Kidney epithelial cell (primary cell): Measurements from ENCODE around the gene TTC13. TPM values are rescaled to one million over a fixed set of nuclear protein-coding genes. Genes with fewer than 3 reads are reported as not detected.

Source experiments
- DNase-seq: peaks from one replicate; pipeline ENCODE4 v3.0.0-alpha.2; 2010; ENCODE audit warnings: low read depth
- H3K27me3 ChIP-seq: 2 replicates; pipeline ENCODE4 v1.6.0; 2011; ENCODE audit warnings: low read length; ENCODE audit not compliant: control insufficient read depth, insufficient read depth
- H3K36me3 ChIP-seq: 2 replicates; pipeline ENCODE4 v1.5.1; 2011; ENCODE audit warnings: low read length; ENCODE audit not compliant: control insufficient read depth, insufficient read depth
- H3K4me3 ChIP-seq: 2 replicates; pipeline ENCODE4 v1.5.1; 2011; ENCODE audit warnings: low read depth, mild to moderate bottlenecking, control low read depth, low read length
- total RNA-seq: library from RNA; depleted of rRNA; stranded (reverse); fragments of >200 nt; gene quantifications from 2 replicates; pipeline ENCODE4 v1.2.3, GENCODE V29; 2015
- TF ChIP-seq, protein P1 (sequence below): IDR thresholded peaks from 2 replicates; pipeline ENCODE4 v1.5.1; 2011; ENCODE audit warnings: mild to moderate bottlenecking, moderate library complexity, low read length, control low read depth, inconsistent platforms; ENCODE audit not compliant: insufficient read depth, poor library complexity, severe bottlenecking

Gene TTC13
- total RNA-seq, 1 donor from 2014 or later: 8.3 TPM

DNA sequence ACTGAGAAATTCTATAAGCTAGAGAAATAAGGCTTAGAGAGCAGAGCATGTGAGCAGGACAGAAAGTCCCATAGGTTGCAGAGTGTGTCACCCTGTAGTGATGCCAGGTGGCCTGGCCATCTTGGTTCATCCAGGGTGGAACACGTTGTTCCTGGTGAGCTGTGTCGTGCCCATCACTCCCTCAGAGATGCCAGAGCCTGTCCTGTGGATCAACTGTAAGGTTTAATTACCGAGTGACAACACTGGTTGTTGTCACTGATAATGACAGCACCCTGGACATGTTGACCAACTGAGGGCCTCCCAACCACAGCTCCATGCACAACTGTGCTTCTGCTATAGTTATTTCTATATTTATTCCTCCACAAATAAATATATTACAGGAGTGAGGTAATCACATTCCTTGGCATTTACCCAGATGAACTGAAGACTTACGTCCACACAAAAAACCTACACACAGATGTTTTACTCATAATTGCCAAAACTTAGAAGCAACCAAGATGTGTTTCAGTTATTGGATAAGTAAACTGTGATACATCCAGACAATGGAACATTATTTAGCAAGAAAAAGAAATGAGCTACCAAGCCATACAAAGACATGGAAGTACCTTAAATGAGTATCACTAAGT is 116.6 kb downstream of the TTC13 start:
- no peak for DNase-seq
- H3K36me3 ChIP-seq: no peaks in the 10 kb centered on the region
- TF ChIP-seq, protein P1, sequence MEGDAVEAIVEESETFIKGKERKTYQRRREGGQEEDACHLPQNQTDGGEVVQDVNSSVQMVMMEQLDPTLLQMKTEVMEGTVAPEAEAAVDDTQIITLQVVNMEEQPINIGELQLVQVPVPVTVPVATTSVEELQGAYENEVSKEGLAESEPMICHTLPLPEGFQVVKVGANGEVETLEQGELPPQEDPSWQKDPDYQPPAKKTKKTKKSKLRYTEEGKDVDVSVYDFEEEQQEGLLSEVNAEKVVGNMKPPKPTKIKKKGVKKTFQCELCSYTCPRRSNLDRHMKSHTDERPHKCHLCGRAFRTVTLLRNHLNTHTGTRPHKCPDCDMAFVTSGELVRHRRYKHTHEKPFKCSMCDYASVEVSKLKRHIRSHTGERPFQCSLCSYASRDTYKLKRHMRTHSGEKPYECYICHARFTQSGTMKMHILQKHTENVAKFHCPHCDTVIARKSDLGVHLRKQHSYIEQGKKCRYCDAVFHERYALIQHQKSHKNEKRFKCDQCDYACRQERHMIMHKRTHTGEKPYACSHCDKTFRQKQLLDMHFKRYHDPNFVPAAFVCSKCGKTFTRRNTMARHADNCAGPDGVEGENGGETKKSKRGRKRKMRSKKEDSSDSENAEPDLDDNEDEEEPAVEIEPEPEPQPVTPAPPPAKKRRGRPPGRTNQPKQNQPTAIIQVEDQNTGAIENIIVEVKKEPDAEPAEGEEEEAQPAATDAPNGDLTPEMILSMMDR: no peak
- H3K4me3 ChIP-seq: no peak overlapping the region
- no peaks in the 10 kb centered on the region for H3K27me3 ChIP-seq

DNA sequence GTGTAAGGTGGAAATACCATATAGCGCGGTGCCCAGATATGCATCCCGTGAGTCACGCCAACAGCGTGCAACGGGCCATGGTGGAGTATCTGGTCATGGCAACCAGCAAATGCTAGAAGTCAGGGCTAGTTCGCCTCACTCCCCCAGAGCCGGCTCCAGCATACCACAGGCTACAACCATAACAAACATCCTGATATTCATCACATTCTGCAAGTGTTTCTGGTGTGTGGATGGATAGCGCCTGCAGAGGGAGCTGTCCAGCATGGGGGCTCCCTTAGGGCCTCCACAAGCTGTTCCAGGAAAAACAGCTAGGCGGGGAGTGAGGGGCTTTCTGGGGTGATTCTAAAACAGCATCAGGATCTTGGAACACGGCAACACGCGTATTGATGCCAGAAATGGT is 117.2 kb downstream of the TTC13 start:
- H3K36me3 ChIP-seq: no peaks in the 10 kb centered on the region
- no peak for DNase-seq
- TF ChIP-seq, protein P1: no peak
- H3K4me3 ChIP-seq: no peak overlapping the region
- H3K27me3 ChIP-seq: no peaks in the 10 kb centered on the region

DNA sequence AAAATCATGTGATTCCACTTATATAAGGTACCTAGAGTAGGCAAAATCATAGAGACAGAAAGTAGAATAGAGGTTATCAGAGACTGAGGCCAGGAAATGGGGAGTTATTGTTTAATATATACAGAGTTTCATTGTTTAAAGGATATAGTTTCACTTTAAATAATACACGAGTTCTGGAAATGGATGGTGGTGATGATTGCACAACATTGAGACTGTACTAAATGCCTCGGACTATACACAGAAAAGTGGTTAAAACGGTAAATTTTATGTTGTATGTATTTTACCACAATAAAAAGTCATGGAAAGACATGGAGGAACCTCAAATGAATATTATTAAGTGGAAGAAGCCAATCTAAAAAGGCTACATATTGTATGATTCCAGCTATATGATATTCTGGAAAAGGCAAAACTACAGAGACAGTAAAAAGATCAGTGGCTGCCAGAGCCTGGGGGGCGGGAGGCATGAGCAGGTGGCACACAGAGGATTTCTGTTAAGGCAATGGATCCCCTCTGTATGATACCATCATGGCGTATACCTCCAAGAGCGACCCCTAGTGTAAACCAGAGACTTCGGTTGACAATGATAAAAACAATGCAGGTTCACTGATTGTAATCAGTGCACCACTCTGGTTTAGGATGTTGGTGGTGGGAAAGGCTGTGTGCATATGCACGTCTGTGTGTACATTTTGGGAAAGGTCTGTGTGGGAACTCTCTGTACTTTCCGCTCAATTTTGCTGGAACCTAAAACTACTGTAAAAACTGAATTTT is 117.9 kb downstream of the TTC13 start:
- Histone ChIP-seq H3K36me3 (no peaks in the 10 kb centered on the region), H3K27me3 (no peaks in the 10 kb centered on the region), H3K4me3 (no peak overlapping the region)
- TF ChIP-seq, protein P1: no peak
- no peak for DNase-seq

DNA sequence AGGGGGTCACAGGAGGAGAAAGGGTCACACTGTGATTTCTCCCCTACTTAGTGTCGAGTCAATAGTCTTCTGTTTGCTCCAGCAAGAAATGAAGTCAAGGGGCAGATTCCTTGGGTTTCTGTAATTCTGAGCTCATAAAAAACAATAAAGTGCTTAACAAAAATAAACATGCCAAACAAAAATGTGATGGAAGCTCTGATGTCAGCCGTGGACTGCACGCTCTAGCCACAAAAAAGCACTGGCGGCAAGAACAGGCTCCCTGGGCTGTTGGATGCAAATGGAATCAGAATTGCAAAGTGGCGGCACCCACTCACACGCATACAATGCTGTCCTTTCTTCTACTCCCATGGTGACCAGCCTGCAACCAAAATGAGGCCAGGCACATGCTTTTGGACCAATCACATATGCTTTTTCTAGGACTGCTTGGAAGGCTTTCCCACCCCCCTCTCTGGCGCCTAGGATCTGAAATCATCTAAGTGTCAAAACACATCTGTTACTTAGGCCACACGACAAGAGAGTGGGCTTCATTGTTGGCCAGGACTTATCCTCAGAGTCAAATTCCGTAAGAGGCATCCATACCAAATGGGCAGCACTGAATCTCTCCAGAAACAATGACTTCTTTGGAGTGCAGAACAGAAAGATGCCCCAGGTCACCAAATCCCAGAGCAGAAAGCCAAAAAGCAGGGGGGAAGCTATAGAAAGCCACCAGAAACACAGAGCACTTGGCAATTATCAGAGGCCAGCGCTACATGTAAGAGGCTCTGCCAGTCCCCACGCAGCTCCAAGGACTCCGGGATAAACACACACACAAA is 119.5 kb downstream of the TTC13 start:
- Histone ChIP-seq H3K4me3 (no peak overlapping the region), H3K36me3 (no peaks in the 10 kb centered on the region), H3K27me3 (no peaks in the 10 kb centered on the region)
- TF ChIP-seq, protein P1: no peak
- DNase-seq: no peak

- H3K4me3 ChIP-seq: no peak overlapping the region
- TF ChIP-seq, protein P1: no peak
- H3K36me3 ChIP-seq: no peaks in the 10 kb centered on the region
- no peak for DNase-seq
- no peaks in the 10 kb centered on the region for H3K27me3 ChIP-seq
Measured at GRCh38 chr1:230858236-230858820, 120.3 kb downstream of the TTC13 start.
